Stimulated activated effector memory CD8-positive, alpha-beta T cell treated with anti-CD3 and anti-CD28 coated beads, Interleukin-12 subunit alpha, Interleukin-12 subunit beta, amount 100 ng/mL, for 72 hours (primary cell): ENCODE results near the gene MMEL1.
"Not testable (repeated sequence)": the region's sequence is repeated elsewhere in the genome, so short reads cannot be mapped to it uniquely, and the experiment has no call there.

ENCODE experiments used
- ATAC-seq: fragments of 150-1000 bp; cut with Tn5 transposase; 2 replicates; pipeline ENCODE4 v1.10.0; 2021
- DNase-seq, 2 donors: peaks; one replicate each; pipeline ENCODE4 v3.0.0; 2021 to 2022; ENCODE audit warnings: low spot score in 2 of 2
- H3K27ac Mint-ChIP-seq: one replicate; pipeline ENCODE4 v1.8.0; 2022; ENCODE audit warnings: mild to moderate bottlenecking, mixed read lengths
- H3K36me3 Mint-ChIP-seq: one replicate; pipeline ENCODE4 v1.8.0; 2022; ENCODE audit warnings: mild to moderate bottlenecking, mixed read lengths
- H3K4me1 Mint-ChIP-seq: one replicate; pipeline ENCODE4 v1.8.0; 2022; ENCODE audit warnings: mixed read lengths
- H3K4me3 Mint-ChIP-seq: one replicate; pipeline ENCODE4 v1.8.0; 2022; ENCODE audit warnings: mild to moderate bottlenecking, mixed read lengths
- H3K9me3 Mint-ChIP-seq: one replicate; pipeline ENCODE4 v1.8.0; 2022; ENCODE audit warnings: mixed read lengths

MMEL1 gene

DNA sequence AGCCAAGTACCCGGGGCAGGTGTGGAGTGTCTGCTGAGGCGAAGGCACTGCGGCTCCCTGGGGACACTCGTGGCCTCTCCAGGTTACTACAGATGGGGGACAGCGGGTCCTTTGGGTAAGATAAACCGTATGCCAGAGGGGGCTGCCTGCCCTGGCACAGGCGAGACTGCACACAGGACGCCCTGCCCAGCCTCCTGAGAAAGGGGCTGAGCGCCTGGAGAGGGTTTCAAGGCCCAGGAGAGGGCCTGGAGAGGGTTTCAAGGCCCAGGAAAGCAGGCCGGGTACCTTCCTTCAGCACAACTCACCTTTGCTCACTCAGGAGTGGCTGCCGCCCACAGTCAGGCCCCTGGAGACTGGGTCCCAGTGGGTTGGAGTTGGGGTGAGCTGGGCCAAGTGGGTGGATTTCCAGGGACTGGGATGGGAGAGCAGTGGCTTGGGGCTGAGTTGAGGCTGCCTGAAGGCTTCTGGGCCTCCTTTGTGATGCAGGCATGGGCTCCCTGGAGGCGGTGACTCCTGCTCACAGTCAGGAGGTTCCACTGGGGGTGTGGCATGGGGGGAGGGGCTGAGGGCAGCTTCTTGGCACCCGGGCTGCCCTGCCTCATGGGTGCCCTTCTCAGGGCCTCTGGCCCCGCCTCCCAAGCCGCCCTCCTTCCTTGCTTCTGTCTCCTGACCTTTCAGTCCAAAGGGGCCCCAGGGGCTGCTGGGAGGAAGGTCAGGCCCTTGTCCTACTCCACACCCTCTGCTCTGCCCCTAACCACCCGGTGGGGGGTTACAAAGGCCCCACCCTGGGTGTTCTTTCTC is at the start of gene MMEL1:
TSS of gene MMEL1 (minus strand) at position 456 of the 801 bp plus-strand sequence. CDS start 3,532 bp downstream, outside the sequence.
- peaks cover 14% of the 10 kb centered on the region for H3K4me1 Mint-ChIP-seq
- ATAC-seq: no peak

GRCh38 chr1:2676726-2677125 is 43.9 kb upstream of the MMEL1 start:
- ATAC-seq, DNase-seq, H3K27ac Mint-ChIP-seq, H3K9me3 Mint-ChIP-seq, H3K36me3 Mint-ChIP-seq, H3K4me3 Mint-ChIP-seq, H3K4me1 Mint-ChIP-seq: not testable (repeated sequence)

More for the DNA sequence above, at the start of gene MMEL1:
- Mint-ChIP-seq H3K27ac (peak within 1 kb of the TSS; percentile 20), H3K4me3 (no peak within 1 kb of the TSS), H3K36me3 (peaks cover 8% of the 10 kb centered on the region), H3K9me3 (peaks cover 4% of the 10 kb centered on the region)
- DNase-seq: no peak

- H3K4me3 Mint-ChIP-seq, H3K36me3 Mint-ChIP-seq, H3K27ac Mint-ChIP-seq, H3K4me1 Mint-ChIP-seq, H3K9me3 Mint-ChIP-seq, ATAC-seq: not testable (repeated sequence)
- DNase-seq: peak in 1 of 2 donors; percentile 50
These were observed 38.8 kb upstream of the MMEL1 start for GRCh38 chr1:2671656-2672055.

DNA sequence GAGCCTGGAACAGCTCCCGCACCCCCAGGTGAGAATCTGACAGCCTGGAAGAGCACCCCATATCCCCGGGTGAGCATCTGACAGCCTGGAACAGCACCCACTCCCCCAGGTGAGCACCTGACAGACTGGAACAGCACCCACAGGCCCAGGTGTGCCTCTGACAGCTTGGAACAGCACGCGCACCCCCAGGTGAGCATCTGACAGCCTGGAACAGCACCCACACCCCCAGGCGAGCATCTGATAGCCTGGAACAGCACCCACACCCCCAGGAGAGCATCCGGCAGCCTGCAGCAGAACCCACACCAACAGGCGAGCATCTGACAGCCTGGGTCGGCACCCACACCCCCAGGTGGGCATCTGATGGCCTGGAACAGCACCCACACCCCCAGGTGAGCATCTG is 27.0 kb upstream of the MMEL1 start:
- H3K27ac Mint-ChIP-seq, H3K4me3 Mint-ChIP-seq, H3K36me3 Mint-ChIP-seq, H3K9me3 Mint-ChIP-seq, ATAC-seq, DNase-seq, H3K4me1 Mint-ChIP-seq: not testable (repeated sequence)

GRCh38 chr1:2657909-2658308 is 25.1 kb upstream of the MMEL1 start:
- not testable (repeated sequence) for DNase-seq, ATAC-seq, H3K27ac Mint-ChIP-seq, H3K36me3 Mint-ChIP-seq, H3K4me3 Mint-ChIP-seq, H3K9me3 Mint-ChIP-seq
- peaks cover 14% of the 10 kb centered on the region for H3K4me1 Mint-ChIP-seq

DNA sequence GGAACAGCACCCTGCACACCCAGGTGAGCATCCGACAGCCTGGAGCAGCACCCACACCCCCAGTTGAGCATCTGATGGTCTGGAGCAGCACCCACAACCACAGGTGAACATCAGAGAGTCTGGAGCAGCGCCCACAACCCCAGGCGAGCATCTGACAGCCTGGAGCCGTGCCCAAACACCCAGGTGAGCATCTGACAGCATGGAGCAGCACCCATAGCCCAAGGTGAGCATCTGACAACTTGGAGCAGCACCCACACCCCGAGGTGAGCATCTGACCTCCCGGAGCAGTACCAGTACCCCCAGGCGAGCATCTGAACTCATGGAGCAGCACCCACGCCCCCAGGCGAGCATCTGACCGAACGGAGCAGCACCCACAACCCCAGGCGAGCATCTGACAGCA is 24.3 kb upstream of the MMEL1 start:
- not testable (repeated sequence) for H3K36me3 Mint-ChIP-seq

GRCh38 chr1:2655598-2656434 is 23.0 kb upstream of the MMEL1 start:
- ATAC-seq, H3K36me3 Mint-ChIP-seq, DNase-seq, H3K4me3 Mint-ChIP-seq, H3K27ac Mint-ChIP-seq, H3K9me3 Mint-ChIP-seq: not testable (repeated sequence)
- peaks cover 14% of the 10 kb centered on the region for H3K4me1 Mint-ChIP-seq

More for the DNA sequence above, 24.3 kb upstream of the MMEL1 start:
- not testable (repeated sequence) for DNase-seq, H3K9me3 Mint-ChIP-seq, ATAC-seq, H3K4me3 Mint-ChIP-seq, H3K27ac Mint-ChIP-seq
- H3K4me1 Mint-ChIP-seq: peaks cover 14% of the 10 kb centered on the region

DNA sequence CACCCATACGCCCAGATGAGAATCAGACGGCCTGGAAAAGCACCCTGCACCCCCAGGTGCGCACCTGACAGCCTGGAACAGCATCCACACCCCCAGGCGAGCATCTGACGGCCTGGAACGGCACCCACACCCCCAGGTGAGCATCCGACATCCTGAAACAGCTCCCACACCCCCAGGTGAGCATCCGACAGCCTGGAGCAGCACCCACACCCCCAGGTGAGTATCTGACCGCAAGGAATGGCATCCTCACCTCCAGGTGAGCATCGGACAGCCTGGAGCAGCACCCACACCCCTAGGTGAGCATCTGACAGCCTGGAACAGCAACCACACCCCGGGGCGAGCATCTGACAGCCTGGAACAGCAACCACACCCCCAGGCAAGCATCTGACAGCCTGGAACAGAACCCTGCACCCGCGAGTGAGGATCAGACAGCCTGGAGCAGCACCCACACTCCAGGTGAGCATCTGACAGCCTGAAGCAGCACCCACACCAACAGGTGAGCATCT is 21.7 kb upstream of the MMEL1 start:
- not testable (repeated sequence) for H3K9me3 Mint-ChIP-seq, DNase-seq, ATAC-seq, H3K4me3 Mint-ChIP-seq, H3K36me3 Mint-ChIP-seq
- H3K27ac Mint-ChIP-seq: peak overlapping the region; percentile 74
- H3K4me1 Mint-ChIP-seq: peaks cover 14% of the 10 kb centered on the region

DNA sequence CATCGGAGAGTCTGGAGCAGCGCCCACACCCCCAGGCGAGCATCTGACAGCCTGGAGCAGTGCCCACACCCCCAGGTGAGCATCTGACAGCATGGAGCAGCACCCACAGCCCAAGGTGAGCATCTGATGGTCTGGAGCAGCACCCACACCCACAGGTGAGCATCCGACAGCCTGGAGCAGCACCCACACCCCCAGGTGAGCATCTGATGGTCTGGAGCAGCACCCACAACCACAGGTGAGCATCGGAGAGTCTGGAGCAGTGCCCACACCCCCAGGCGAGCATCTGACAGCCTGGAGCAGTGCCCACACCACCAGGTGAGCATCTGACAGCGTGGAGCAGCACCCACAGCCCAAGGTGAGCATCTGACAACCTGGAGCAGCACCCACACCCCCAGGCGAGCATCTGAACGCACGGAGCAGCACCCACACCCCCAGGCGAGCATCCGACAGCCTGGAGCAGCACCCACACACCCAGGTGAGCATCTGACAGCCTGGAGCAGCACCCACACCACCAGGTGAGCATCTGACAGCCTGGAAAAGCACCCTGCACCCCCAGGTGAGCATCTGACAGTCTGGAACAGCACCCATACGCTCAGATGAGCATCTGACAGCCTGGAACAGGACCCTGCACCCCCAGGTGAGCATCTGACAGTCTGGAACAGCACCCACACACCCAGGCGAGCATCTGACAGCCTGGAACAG is 21.1 kb upstream of the MMEL1 start:
- not testable (repeated sequence) for H3K4me3 Mint-ChIP-seq, H3K36me3 Mint-ChIP-seq, ATAC-seq, H3K9me3 Mint-ChIP-seq
- Mint-ChIP-seq H3K4me1 (peaks cover 14% of the 10 kb centered on the region), H3K27ac (peak overlapping the region; percentile 74)
- DNase-seq: peak in 1 of 2 donors; percentile 71

DNA sequence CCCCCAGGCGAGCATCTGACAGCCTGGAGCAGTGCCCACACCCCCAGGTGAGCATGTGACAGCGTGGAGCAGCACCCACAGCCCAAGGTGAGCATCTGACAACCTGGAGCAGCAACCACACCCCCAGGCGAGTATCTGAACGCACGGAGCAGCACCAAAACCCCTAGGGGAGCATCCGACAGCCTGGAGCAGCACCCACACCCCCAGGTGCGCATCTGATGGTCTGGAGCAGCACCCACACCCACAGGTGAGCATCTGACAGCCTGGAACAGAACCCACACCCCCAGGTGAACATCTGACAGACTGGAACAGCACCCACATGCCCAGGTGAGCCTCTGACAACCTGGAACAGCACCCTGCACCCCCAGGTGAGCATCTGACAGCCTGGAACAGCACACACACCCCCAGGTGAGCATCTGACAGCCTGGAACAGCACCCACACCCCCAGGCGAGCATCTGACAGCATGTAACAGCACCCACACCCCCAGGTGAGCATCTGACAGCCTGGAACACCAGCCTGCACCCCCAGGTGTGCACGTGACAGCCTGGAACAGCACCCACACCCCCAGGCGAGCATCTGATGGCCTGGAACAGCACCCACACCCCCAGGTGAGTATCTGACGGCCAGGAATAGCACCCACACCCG is 20.2 kb upstream of the MMEL1 start:
- ATAC-seq, H3K9me3 Mint-ChIP-seq, H3K4me3 Mint-ChIP-seq, DNase-seq, H3K36me3 Mint-ChIP-seq: not testable (repeated sequence)
- Mint-ChIP-seq H3K4me1 (peaks cover 14% of the 10 kb centered on the region), H3K27ac (peak overlapping the region; percentile 74)

- H3K9me3 Mint-ChIP-seq, H3K36me3 Mint-ChIP-seq, H3K27ac Mint-ChIP-seq, ATAC-seq, DNase-seq, H3K4me3 Mint-ChIP-seq: not testable (repeated sequence)
- peaks cover 14% of the 10 kb centered on the region for H3K4me1 Mint-ChIP-seq
These were observed 19.5 kb upstream of the MMEL1 start for GRCh38 chr1:2652152-2652925.

- H3K36me3 Mint-ChIP-seq: no peaks in the 10 kb centered on the region
- DNase-seq (no peak), ATAC-seq (no peak)
- peaks cover 12% of the 10 kb centered on the region for H3K9me3 Mint-ChIP-seq
- H3K27ac Mint-ChIP-seq: no peak overlapping the region
- peaks cover 14% of the 10 kb centered on the region for H3K4me1 Mint-ChIP-seq
- no peak overlapping the region for H3K4me3 Mint-ChIP-seq
These were observed 18.3 kb upstream of the MMEL1 start for GRCh38 chr1:2650967-2651645.

GRCh38 chr1:2646837-2647236 is 14.0 kb upstream of the MMEL1 start:
- no peaks in the 10 kb centered on the region for H3K36me3 Mint-ChIP-seq
- H3K9me3 Mint-ChIP-seq: peaks cover 12% of the 10 kb centered on the region
- no peak overlapping the region for H3K27ac Mint-ChIP-seq
- ATAC-seq (no peak), DNase-seq (no peak)
- peaks cover 15% of the 10 kb centered on the region for H3K4me1 Mint-ChIP-seq
- no peak overlapping the region for H3K4me3 Mint-ChIP-seq
